Adipocyte (in vitro differentiated cells): ENCODE data around the gene PEAK1.

Experiments
- DNase-seq: peaks from one replicate; pipeline ENCODE4 v3.0.0-alpha.2; 2015; ENCODE audit warnings: low read depth
- H3K27me3 ChIP-seq: replicated peaks from 2 replicates; pipeline ENCODE4 v1.7.0; 2013; ENCODE audit warnings: mild to moderate bottlenecking, low read length, moderate library complexity; ENCODE audit not compliant: control insufficient read depth, insufficient read depth
- H3K36me3 ChIP-seq: 2 replicates; pipeline ENCODE4 v1.7.0; 2013; ENCODE audit warnings: low read length, mild to moderate bottlenecking, moderate library complexity; ENCODE audit not compliant: control insufficient read depth, insufficient read depth, severe bottlenecking
- H3K4me1 ChIP-seq: 2 replicates; pipeline ENCODE4 v1.7.0; 2013; ENCODE audit warnings: mild to moderate bottlenecking, low read length, moderate library complexity; ENCODE audit not compliant: control insufficient read depth, insufficient read depth
- H3K4me3 ChIP-seq: 2 replicates; pipeline ENCODE4 v1.7.0; 2013; ENCODE audit warnings: mild to moderate bottlenecking, low read length, moderate library complexity
- H3K9ac ChIP-seq: 2 replicates; pipeline ENCODE4 v1.7.0; 2013; ENCODE audit warnings: mild to moderate bottlenecking, low read length, moderate library complexity
- H3K9me3 ChIP-seq: 2 replicates; pipeline ENCODE4 v1.7.0; 2013; ENCODE audit warnings: mild to moderate bottlenecking, low read length, moderate library complexity; ENCODE audit not compliant: control insufficient read depth

Gene PEAK1

DNA sequence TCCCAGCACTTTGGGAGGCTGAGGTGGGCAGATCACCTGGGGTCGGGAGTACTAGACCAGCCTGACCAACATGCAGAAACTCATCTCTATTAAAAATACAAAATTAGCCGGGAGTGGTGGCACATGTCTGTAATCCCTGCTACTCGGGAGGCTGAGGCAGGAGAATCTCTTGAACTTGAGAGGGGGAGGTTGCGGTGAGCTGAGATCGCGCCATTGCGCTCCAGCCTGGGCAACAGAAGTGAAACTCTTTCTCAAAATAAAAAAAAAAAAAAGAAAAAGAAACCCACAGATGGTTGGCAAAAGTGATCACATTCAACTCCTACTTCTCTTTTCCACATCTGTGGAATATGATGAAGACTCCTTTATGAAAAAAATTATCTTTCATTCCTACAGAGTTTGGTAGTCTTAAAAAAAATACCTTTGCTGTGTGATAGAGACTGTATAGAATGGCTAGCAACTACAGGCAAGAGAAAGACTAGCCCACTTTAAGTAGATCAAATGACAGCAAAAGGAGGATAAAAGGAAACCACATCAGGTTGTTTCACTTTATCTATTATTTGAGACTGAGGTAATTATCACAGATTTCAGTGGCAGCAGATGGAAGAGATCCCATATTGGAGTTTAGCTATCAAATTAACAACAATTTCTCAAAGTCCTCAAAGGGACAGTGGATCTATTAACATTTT, 176.0 kb downstream of the PEAK1 start:
- no peaks in the 10 kb centered on the region for H3K9me3 ChIP-seq
- no peaks in the 10 kb centered on the region for H3K27me3 ChIP-seq
- peaks cover 8% of the 10 kb centered on the region for H3K4me1 ChIP-seq
- no peak overlapping the region for H3K9ac ChIP-seq
- no peak overlapping the region for H3K4me3 ChIP-seq
- DNase-seq = no peak
- peaks cover 23% of the 10 kb centered on the region for H3K36me3 ChIP-seq

DNA sequence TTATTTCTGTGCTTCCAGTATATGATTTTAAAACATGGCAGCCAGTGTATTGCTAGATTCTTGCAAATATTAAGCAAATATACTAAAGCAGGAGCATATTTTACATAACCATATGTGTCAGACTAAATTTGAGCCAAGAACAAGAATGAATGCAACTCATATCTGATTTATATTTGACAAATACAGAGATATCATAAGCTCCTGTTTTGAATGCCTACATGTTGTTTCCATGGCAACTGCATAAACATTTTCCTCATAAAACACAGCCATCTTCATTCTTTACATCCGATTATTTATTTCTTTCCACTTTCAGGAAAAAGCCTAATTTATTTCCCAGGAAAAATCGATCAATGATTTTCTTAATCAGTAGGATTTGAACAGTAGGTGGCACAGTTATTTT, 176.8 kb downstream of the PEAK1 start:
- no peak for DNase-seq
- Histone ChIP-seq H3K27me3 (no peaks in the 10 kb centered on the region), H3K9ac (no peak overlapping the region), H3K36me3 (peaks cover 18% of the 10 kb centered on the region), H3K9me3 (no peaks in the 10 kb centered on the region), H3K4me3 (no peak overlapping the region), H3K4me1 (peaks cover 8% of the 10 kb centered on the region)

GRCh38 chr15:77239882-77240608, 179.9 kb downstream of the PEAK1 start:
- peak; percentile 42 for DNase-seq
- peaks cover 8% of the 10 kb centered on the region for H3K4me1 ChIP-seq
- no peak overlapping the region for H3K4me3 ChIP-seq
- peaks cover 25% of the 10 kb centered on the region for H3K36me3 ChIP-seq
- no peak overlapping the region for H3K9ac ChIP-seq
- no peaks in the 10 kb centered on the region for H3K27me3 ChIP-seq
- H3K9me3 ChIP-seq = no peaks in the 10 kb centered on the region

DNA sequence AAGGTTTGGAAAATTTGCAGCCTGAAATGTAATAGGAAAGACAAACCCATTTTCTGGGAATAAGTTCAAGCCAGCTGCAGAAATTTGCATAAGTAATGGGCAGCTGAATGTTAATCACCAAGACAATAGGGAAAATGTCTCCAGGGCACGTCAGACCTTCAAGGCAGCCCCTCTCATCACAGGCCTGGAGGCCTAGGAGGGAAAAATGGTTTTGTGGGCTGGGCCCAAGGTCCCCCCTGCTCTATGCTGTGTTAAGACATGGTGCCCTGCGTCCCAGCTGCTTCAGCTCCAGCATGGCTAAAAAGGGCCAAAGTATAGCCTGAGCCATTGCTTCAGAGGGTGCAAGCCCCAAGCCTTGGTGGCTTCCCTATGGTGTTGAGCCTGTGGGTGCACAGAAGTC, 184.3 kb downstream of the PEAK1 start:
- DNase-seq = no peak
- H3K36me3 ChIP-seq = peaks cover 30% of the 10 kb centered on the region
- H3K9me3 ChIP-seq = no peaks in the 10 kb centered on the region
- peaks cover 8% of the 10 kb centered on the region for H3K4me1 ChIP-seq
- H3K4me3 ChIP-seq = no peak overlapping the region
- no peaks in the 10 kb centered on the region for H3K27me3 ChIP-seq
- H3K9ac ChIP-seq = no peak overlapping the region

- no peak for DNase-seq
- Histone ChIP-seq H3K4me1 (peaks cover 16% of the 10 kb centered on the region), H3K36me3 (peaks cover 17% of the 10 kb centered on the region), H3K27me3 (no peaks in the 10 kb centered on the region), H3K9me3 (no peaks in the 10 kb centered on the region), H3K4me3 (no peak overlapping the region), H3K9ac (no peak overlapping the region)
Observed at GRCh38 chr15:77228828-77229227, 191.1 kb downstream of the PEAK1 start.

DNA sequence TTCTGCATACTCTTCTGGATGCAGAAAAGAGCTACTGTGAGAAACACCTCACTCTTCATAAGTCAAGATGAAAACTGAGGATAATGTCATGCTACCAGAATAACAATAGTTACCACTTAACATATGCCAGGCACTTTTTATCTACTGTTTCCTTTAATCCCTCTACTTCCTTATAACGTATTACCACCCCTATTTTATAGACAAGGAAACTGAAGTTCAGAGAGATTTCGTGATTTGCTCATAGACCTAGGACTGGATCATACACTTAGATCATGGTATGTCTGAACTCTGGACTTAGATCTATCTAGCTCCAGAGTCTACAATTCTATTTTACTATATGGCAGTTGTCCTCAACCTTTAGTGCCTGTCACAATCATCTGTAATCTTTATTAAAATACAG, 193.3 kb downstream of the PEAK1 start:
- Histone ChIP-seq H3K9me3 (no peaks in the 10 kb centered on the region), H3K27me3 (no peaks in the 10 kb centered on the region), H3K36me3 (peaks cover 14% of the 10 kb centered on the region), H3K4me1 (peaks cover 21% of the 10 kb centered on the region), H3K9ac (no peak overlapping the region), H3K4me3 (no peak overlapping the region)
- no peak for DNase-seq

- Histone ChIP-seq H3K36me3 (peaks cover 14% of the 10 kb centered on the region), H3K9ac (no peak overlapping the region), H3K27me3 (no peaks in the 10 kb centered on the region), H3K4me3 (no peak overlapping the region), H3K4me1 (peaks cover 21% of the 10 kb centered on the region), H3K9me3 (no peaks in the 10 kb centered on the region)
- peak; percentile 23 for DNase-seq
Observed at GRCh38 chr15:77225646-77226045, 194.3 kb downstream of the PEAK1 start.

DNA sequence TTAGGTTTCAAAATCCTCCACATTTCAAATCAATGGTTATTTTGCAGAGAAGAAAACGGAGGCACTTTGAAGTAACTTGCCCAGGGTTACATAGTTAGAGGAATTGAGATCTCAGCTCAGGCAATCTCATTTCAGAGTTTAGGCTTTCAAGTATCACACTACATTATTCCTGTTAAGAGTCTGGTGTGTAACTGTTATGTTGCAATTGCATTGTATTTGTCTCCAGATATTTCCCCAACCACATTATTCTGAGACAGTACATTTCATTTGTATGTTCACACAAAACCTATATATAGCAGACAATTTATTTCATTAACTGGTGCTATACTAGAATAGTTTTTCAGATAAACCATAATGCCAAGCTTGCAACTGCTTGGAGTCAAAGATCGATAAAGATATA, 194.8 kb downstream of the PEAK1 start:
- Histone ChIP-seq H3K9me3 (no peaks in the 10 kb centered on the region), H3K36me3 (peaks cover 14% of the 10 kb centered on the region), H3K4me3 (no peak overlapping the region), H3K4me1 (peaks cover 21% of the 10 kb centered on the region), H3K9ac (peak overlapping the region; percentile 40), H3K27me3 (no peaks in the 10 kb centered on the region)
- DNase-seq = peak; percentile 46

GRCh38 chr15:77224352-77224751, 195.6 kb downstream of the PEAK1 start:
- no peaks in the 10 kb centered on the region for H3K9me3 ChIP-seq
- H3K27me3 ChIP-seq = no peaks in the 10 kb centered on the region
- peaks cover 9% of the 10 kb centered on the region for H3K36me3 ChIP-seq
- no peak for DNase-seq
- H3K4me1 ChIP-seq = peaks cover 21% of the 10 kb centered on the region
- peak overlapping the region; percentile 40 for H3K9ac ChIP-seq
- H3K4me3 ChIP-seq = no peak overlapping the region

- H3K36me3 ChIP-seq = peaks cover 9% of the 10 kb centered on the region
- no peak overlapping the region for H3K9ac ChIP-seq
- DNase-seq = no peak
- H3K4me1 ChIP-seq = peaks cover 21% of the 10 kb centered on the region
- H3K27me3 ChIP-seq = no peaks in the 10 kb centered on the region
- H3K4me3 ChIP-seq = no peak overlapping the region
- H3K9me3 ChIP-seq = no peaks in the 10 kb centered on the region
Observed at GRCh38 chr15:77221708-77222107, 198.2 kb downstream of the PEAK1 start.

GRCh38 chr15:77221174-77221573, 198.7 kb downstream of the PEAK1 start:
- no peak for DNase-seq
- H3K9ac ChIP-seq = no peak overlapping the region
- H3K27me3 ChIP-seq = no peaks in the 10 kb centered on the region
- H3K4me3 ChIP-seq = no peak overlapping the region
- H3K4me1 ChIP-seq = peaks cover 21% of the 10 kb centered on the region
- peaks cover 15% of the 10 kb centered on the region for H3K36me3 ChIP-seq
- no peaks in the 10 kb centered on the region for H3K9me3 ChIP-seq
